Measurements from ENCODE around the gene USP17L30.
"Not testable (repeated sequence)": the region's sequence is repeated elsewhere in the genome, so short reads cannot be mapped to it uniquely, and the experiment has no call there.

Gene USP17L30, protein sequence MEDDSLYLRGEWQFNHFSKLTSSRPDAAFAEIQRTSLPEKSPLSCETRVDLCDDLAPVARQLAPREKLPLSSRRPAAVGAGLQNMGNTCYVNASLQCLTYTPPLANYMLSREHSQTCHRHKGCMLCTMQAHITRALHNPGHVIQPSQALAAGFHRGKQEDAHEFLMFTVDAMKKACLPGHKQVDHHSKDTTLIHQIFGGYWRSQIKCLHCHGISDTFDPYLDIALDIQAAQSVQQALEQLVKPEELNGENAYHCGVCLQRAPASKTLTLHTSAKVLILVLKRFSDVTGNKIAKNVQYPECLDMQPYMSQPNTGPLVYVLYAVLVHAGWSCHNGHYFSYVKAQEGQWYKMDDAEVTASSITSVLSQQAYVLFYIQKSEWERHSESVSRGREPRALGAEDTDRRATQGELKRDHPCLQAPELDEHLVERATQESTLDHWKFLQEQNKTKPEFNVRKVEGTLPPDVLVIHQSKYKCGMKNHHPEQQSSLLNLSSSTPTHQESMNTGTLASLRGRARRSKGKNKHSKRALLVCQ

DNA sequence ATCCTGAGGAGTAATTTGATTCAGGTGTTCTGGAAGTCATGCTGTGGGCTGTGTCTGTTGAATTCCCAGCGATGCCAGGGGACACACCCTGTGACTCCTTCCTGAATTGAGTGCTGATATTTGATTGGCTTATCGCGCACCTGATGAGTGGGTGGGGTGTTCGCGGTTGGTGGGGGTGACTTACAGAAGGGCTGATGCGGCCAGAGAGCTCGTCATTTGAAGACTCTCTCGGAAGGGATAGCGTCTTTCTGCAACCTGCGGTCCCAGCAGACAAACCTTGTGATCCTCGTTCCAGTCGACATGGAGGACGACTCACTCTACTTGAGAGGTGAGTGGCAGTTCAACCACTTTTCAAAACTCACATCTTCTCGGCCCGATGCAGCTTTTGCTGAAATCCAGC lies at the start of gene USP17L30:
TSS of gene USP17L30 (plus strand) at position 301 of the 400 bp plus-strand sequence. CDS start at position 301, 0 bp downstream.
- DNase-seq (ENCODE audit: low read depth): not testable (repeated sequence)

DNA sequence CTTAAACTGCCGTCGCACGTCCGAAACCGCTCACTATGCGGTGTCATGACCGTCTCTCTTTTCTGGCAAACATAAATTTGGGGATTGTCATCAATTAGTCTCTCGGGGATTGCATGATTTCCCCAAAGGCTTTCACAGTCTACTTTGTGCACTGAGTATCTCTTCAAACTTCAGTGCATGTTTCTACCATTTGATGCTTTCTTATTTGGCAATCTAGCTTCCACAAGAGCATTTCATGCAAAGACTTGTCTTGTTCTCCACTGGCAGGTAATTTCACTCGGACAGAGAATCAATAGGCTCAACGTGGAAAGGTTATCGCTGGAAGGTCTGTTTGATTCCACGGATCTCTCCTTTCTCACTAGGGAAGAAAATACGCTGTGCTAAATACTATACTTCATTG lies 38.7 kb upstream of the USP17L30 start:
- not testable (repeated sequence) for DNase-seq (ENCODE audit: low read depth)

DNA sequence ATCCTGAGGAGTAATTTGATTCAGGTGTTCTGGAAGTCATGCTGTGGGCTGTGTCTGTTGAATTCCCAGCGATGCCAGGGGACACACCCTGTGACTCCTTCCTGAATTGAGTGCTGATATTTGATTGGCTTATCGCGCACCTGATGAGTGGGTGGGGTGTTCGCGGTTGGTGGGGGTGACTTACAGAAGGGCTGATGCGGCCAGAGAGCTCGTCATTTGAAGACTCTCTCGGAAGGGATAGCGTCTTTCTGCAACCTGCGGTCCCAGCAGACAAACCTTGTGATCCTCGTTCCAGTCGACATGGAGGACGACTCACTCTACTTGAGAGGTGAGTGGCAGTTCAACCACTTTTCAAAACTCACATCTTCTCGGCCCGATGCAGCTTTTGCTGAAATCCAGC lies 38.1 kb upstream of the USP17L30 start, which contains the start of gene USP17L24:
TSS of gene USP17L24 (plus strand) at position 301 of the 400 bp plus-strand sequence. CDS start at position 301, 0 bp downstream.
- not testable (repeated sequence) for DNase-seq (ENCODE audit: low read depth)

GRCh38 chr4:9329611-9330010 lies 33.3 kb upstream of the USP17L30 start, which contains the start of gene USP17L25:
TSS of gene USP17L25 (plus strand) at chr4:9329911. CDS start at chr4:9329911, 0 bp downstream.
- DNase-seq (ENCODE audit: low read depth): not testable (repeated sequence)

DNA sequence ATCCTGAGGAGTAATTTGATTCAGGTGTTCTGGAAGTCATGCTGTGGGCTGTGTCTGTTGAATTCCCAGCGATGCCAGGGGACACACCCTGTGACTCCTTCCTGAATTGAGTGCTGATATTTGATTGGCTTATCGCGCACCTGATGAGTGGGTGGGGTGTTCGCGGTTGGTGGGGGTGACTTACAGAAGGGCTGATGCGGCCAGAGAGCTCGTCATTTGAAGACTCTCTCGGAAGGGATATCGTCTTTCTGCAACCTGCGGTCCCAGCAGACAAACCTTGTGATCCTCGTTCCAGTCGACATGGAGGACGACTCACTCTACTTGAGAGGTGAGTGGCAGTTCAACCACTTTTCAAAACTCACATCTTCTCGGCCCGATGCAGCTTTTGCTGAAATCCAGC lies 28.6 kb upstream of the USP17L30 start, which contains the start of gene USP17L26:
TSS of gene USP17L26 (plus strand) at position 301 of the 400 bp plus-strand sequence. CDS start at position 301, 0 bp downstream.
- not testable (repeated sequence) for DNase-seq (ENCODE audit: low read depth)

- not testable (repeated sequence) for DNase-seq (ENCODE audit: low read depth)
Measured at GRCh38 chr4:9339103-9339502, 23.8 kb upstream of the USP17L30 start, which contains the start of gene USP17L5. TSS of gene USP17L5 (plus strand) at chr4:9339403. CDS start at chr4:9339403, 0 bp downstream.

DNA sequence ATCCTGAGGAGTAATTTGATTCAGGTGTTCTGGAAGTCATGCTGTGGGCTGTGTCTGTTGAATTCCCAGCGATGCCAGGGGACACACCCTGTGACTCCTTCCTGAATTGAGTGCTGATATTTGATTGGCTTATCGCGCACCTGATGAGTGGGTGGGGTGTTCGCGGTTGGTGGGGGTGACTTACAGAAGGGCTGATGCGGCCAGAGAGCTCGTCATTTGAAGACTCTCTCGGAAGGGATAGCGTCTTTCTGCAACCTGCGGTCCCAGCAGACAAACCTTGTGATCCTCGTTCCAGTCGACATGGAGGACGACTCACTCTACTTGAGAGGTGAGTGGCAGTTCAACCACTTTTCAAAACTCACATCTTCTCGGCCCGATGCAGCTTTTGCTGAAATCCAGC lies 19.1 kb upstream of the USP17L30 start, which contains the start of gene USP17L27:
TSS of gene USP17L27 (plus strand) at position 301 of the 400 bp plus-strand sequence. CDS start at position 301, 0 bp downstream.
- not testable (repeated sequence) for DNase-seq (ENCODE audit: low read depth)

GRCh38 chr4:9348593-9348992 lies 14.3 kb upstream of the USP17L30 start, which contains the start of gene USP17L28:
TSS of gene USP17L28 (plus strand) at chr4:9348893. CDS start at chr4:9348893, 0 bp downstream.
- not testable (repeated sequence) for DNase-seq (ENCODE audit: low read depth)

DNA sequence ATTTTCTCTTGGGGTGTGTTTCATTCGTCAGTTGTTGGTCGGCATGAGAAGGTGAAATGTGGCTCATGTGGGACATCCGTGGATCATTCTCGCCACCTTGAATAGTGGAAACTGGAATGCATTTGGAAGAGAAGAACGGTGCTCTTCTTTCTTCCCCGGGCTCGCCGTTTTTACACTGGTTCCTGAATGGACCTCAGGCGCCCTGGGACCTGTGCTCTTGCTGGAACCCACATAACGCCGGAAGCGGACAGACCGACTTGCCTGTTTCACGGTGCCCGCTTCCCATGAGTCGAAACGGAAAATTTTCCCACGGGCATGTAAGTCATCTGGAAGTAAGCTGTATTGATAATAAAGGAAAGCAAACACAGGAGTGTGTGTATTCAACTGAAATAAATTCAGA lies 12.1 kb upstream of the USP17L30 start:
- DNase-seq (ENCODE audit: low read depth): not testable (repeated sequence)

GRCh38 chr4:9353338-9353737 lies 9.6 kb upstream of the USP17L30 start, which contains the start of gene USP17L29:
TSS of gene USP17L29 (plus strand) at chr4:9353638. CDS start at chr4:9353638, 0 bp downstream.
- not testable (repeated sequence) for DNase-seq (ENCODE audit: low read depth)

- not testable (repeated sequence) for DNase-seq (ENCODE audit: low read depth)
Measured at GRCh38 chr4:9379881-9380280, 17.0 kb downstream of the USP17L30 start.

DNA sequence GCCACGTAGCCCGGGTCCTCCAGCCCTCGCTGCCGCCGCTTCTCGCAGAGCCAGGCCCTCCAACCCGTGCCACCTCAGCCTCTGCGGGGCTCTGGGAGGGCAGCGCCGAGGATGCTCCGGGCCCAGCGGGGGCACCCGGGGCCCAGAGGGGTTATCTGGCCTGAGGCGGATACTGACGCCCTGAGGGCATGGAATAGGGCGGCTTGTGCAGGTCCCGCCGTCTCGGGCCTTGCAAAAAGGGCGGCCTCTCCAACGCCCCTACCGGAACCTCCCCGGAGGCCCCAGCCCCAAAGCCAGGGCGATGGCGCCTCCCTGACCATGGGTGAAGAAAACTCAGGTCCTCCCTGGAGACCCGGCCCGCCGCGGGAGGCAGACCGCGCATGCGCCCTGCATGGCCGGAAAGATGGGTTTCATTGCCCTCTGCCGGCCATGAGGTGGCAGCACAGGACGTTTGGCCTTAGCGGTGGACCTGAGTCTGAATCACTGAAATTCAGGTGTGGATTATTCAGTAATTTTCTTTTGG lies 18.1 kb downstream of the USP17L30 start:
- DNase-seq (ENCODE audit: low read depth): not testable (repeated sequence)

DNA sequence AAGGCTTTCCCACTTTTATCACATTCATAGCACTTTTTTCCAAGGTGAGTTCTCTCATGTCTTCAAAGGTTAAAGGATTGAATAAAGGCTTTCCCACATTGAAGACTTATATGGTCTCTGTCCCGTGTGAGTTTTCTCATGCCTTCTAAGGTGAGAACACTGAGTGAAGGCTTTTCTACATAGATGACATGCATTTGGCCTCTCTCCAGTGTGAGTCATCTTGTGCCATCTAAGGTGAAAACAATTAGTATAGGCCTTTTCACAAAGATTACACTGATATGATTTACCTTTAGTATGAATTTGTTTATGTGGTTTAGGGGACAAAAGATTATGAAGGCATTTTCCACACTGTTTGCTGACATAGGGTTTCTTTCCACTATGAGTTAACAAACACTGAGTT lies 21.2 kb downstream of the USP17L30 start:
- DNase-seq (ENCODE audit: low read depth): no peak

DNA sequence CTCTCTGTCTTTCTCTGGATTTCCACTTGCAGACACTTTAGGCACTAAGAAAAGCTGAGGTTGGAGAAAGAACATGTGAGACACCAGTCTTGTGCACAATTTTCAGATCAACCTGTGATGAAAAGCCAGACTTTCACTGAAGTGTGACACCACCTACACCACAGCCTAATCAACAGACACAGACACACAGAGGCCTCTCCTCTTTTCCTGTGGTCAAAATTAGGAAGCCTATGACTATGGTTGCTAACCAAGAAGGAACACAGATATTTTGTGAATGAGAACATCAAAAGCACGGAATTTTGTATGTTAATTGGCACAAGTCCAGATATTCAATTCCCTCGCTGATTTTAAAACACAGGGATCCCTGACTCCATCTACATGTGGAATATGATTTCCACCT lies 26.1 kb downstream of the USP17L30 start:
- not testable (repeated sequence) for DNase-seq (ENCODE audit: low read depth)

- not testable (repeated sequence) for DNase-seq (ENCODE audit: low read depth)
Measured at GRCh38 chr4:9405774-9406173, 42.8 kb downstream of the USP17L30 start.

DNA sequence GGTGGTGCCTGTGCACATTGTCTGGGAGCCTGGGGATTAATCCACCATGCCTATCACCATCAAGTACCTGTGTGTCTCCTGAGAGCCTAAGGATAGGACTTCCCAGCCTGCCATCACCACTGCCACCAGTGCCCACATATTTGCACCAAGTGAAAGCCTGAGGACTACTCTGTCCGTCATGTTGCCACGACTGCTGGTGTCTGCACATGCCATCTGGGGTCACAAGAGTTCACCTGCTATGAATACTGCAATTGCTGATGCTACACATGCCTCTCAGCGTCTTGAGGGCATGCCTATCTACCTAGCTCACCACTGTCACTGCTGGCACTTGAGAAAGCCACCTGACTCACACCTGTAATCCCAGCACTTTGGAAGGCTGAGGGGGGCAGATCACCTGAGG lies 43.6 kb downstream of the USP17L30 start:
- not testable (repeated sequence) for DNase-seq (ENCODE audit: low read depth)

DNA sequence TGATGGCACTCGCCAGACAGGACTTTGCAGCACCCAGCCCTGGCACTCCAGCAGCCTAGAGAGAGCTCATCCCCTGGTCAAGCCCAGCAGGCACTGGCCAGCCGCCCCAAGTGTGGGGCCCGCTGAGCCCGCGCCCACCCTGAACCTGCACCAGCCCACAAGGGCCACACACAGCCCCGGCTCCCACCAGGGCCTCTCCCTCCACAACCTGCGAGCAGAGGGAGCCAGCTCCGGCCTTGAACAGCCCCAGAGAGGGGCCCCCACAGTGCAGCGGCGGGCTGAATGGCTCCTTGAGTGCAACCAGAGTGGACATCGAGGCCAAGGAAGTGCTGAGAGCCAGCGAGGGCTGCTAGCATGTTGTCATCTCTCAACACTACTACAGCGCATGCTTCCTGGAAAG lies 46.9 kb downstream of the USP17L30 start:
- DNase-seq (ENCODE audit: low read depth): no peak

Data from stromal cell of bone marrow (primary cell).